PC-9 (cell line): ENCODE measurements around the gene ICA1.

ENCODE experiments used
- EZH2 ChIP-seq: fragments of 200-600 bp; sonication (generic); IDR thresholded peaks from 2 replicates; pipeline ENCODE4 v1.8.0; 2017; ENCODE audit warnings: antibody characterized with exemption, low read depth
- TF ChIP-seq, protein P1 (sequence below): fragments of 200-600 bp; sonication (generic); conservative IDR thresholded peaks from 2 replicates; pipeline ENCODE4 v1.6.1; 2017; ENCODE audit warnings: mixed run types, antibody characterized with exemption, mild to moderate bottlenecking, moderate library complexity

- TF ChIP-seq, protein P1, sequence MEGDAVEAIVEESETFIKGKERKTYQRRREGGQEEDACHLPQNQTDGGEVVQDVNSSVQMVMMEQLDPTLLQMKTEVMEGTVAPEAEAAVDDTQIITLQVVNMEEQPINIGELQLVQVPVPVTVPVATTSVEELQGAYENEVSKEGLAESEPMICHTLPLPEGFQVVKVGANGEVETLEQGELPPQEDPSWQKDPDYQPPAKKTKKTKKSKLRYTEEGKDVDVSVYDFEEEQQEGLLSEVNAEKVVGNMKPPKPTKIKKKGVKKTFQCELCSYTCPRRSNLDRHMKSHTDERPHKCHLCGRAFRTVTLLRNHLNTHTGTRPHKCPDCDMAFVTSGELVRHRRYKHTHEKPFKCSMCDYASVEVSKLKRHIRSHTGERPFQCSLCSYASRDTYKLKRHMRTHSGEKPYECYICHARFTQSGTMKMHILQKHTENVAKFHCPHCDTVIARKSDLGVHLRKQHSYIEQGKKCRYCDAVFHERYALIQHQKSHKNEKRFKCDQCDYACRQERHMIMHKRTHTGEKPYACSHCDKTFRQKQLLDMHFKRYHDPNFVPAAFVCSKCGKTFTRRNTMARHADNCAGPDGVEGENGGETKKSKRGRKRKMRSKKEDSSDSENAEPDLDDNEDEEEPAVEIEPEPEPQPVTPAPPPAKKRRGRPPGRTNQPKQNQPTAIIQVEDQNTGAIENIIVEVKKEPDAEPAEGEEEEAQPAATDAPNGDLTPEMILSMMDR = no peak
- TF ChIP-seq EZH2 = no peak
These were observed 12.6 kb upstream of the ICA1 start for GRCh38 chr7:8274589-8274988.
